ENCODE results near the gene SPG11.

The SPG11 gene

GRCh38 chr15:44525018-44525417, 138.4 kb downstream of the SPG11 start:
- H3K4me3 ChIP-seq (ENCODE audit: low read depth, low read length) = no peak overlapping the region
- TF ChIP-seq MYC (IDR thresholded peaks at IDR 0.05; ENCODE audit: low read depth, low read length) (no peak), POLR2A (IDR thresholded peaks at IDR 0.05; ENCODE audit: extremely low read depth, insufficient read length) (no peak), CTCF (IDR thresholded peaks at IDR 0.05; ENCODE audit: low read depth, low read length) (no peak), MAX (IDR thresholded peaks at IDR 0.05; ENCODE audit: low read depth, low read length) (no peak)
- DNase-seq (ENCODE audit: low read depth) = no peak

DNA sequence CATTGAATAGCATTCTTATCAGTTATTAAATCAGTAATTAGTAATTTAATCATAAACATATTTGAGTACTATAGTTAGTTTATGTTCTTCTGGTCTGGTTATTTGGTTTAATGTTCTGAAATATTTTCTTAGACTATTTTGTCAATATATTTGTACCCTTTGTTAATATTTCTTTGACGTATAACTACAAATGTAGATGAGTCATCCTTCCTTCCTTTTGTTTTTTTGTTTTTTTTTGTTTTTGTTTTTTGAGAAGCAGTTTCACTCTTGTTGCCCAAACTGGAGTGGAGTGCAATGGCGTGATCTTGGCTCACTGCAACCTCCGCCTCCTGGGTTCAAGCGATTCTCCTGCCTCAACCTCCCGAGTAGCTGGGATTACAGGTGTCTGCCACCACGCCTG, 143.9 kb downstream of the SPG11 start:
- no peak overlapping the region for H3K4me3 ChIP-seq (ENCODE audit: low read depth, low read length)
- TF ChIP-seq POLR2A (IDR thresholded peaks at IDR 0.05; ENCODE audit: extremely low read depth, insufficient read length) (no peak), CTCF (IDR thresholded peaks at IDR 0.05; ENCODE audit: low read depth, low read length) (no peak), MYC (IDR thresholded peaks at IDR 0.05; ENCODE audit: low read depth, low read length) (no peak), MAX (IDR thresholded peaks at IDR 0.05; ENCODE audit: low read depth, low read length) (no peak)
- DNase-seq (ENCODE audit: low read depth) = no peak

DNA sequence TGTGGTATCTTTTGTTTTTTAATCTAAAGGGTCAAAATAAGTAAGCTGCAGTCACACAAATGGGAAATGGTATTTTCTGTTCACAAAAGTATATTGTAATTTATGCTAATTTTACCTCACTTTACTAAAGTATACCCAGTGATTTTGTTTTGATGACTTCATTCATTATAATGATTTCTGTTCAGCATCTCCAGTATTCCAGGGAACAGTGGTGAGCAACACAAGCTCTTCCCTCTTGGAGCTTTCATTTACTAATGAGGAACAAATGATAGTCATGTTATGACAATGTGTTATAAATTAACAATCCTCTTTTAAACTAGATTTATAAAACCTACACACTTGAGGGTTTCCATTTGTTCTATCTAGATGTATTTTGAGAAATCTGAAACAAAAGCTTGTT, 147.0 kb downstream of the SPG11 start:
- no peak for TF ChIP-seq POLR2A (IDR thresholded peaks at IDR 0.05; ENCODE audit: extremely low read depth, insufficient read length)
- no peak for TF ChIP-seq MAX (IDR thresholded peaks at IDR 0.05; ENCODE audit: low read depth, low read length)
- TF ChIP-seq MYC (IDR thresholded peaks at IDR 0.05; ENCODE audit: low read depth, low read length) = no peak
- TF ChIP-seq CTCF (IDR thresholded peaks at IDR 0.05; ENCODE audit: low read depth, low read length) = no peak
- no peak overlapping the region for H3K4me3 ChIP-seq (ENCODE audit: low read depth, low read length)
- no peak for DNase-seq (ENCODE audit: low read depth)
